ENCODE measurements around the gene ATP8A2.
"Not testable (repeated sequence)": the region's sequence is repeated elsewhere in the genome, so short reads cannot be mapped to it uniquely, and the experiment has no call there.

The ATP8A2 gene

GRCh38 chr13:25457566-25457965, 85.8 kb downstream of the ATP8A2 start:
- in situ Hi-C loops (cut with MboI; ENCODE audit: low sequenced_read_pairs) = no loop called here

- in situ Hi-C loops (cut with MboI; ENCODE audit: low sequenced_read_pairs) = no loop called here
These were observed 90.7 kb downstream of the ATP8A2 start for GRCh38 chr13:25462301-25463125.

- in situ Hi-C loops (cut with MboI; ENCODE audit: low sequenced_read_pairs) = no loop called here
These were observed 91.7 kb downstream of the ATP8A2 start for GRCh38 chr13:25463496-25463895.

GRCh38 chr13:25466880-25467279, 95.1 kb downstream of the ATP8A2 start:
- in situ Hi-C loops (cut with MboI; ENCODE audit: low sequenced_read_pairs) = no loop called here

GRCh38 chr13:25468325-25469168, 96.8 kb downstream of the ATP8A2 start:
- in situ Hi-C loops (cut with MboI; ENCODE audit: low sequenced_read_pairs) = no loop called here

GRCh38 chr13:25469169-25469525, 97.4 kb downstream of the ATP8A2 start:
- in situ Hi-C loops (cut with MboI; ENCODE audit: low sequenced_read_pairs) = no loop called here

GRCh38 chr13:25473864-25474263, 102.1 kb downstream of the ATP8A2 start:
- in situ Hi-C loops (cut with MboI; ENCODE audit: low sequenced_read_pairs) = no loop called here

- in situ Hi-C loops (cut with MboI; ENCODE audit: low sequenced_read_pairs) = no loop called here
These were observed 106.4 kb downstream of the ATP8A2 start for GRCh38 chr13:25478186-25478585.

GRCh38 chr13:25489238-25489637, 117.5 kb downstream of the ATP8A2 start:
- in situ Hi-C loops (cut with MboI; ENCODE audit: low sequenced_read_pairs) = no loop called here

- in situ Hi-C loops (cut with MboI; ENCODE audit: low sequenced_read_pairs) = no loop called here
These were observed 118.5 kb downstream of the ATP8A2 start for GRCh38 chr13:25490236-25490635.

- in situ Hi-C loops (cut with MboI; ENCODE audit: low sequenced_read_pairs) = no loop called here
These were observed 122.3 kb downstream of the ATP8A2 start for GRCh38 chr13:25493931-25494640.

- in situ Hi-C loops (cut with MboI; ENCODE audit: low sequenced_read_pairs) = no loop called here
These were observed 123.1 kb downstream of the ATP8A2 start for GRCh38 chr13:25494698-25495411.

- in situ Hi-C loops (cut with MboI; ENCODE audit: low sequenced_read_pairs) = no loop called here
These were observed 129.5 kb downstream of the ATP8A2 start for GRCh38 chr13:25501231-25501630.

GRCh38 chr13:25502031-25502430, 130.3 kb downstream of the ATP8A2 start:
- in situ Hi-C loops (cut with MboI; ENCODE audit: low sequenced_read_pairs) = no loop called here

- in situ Hi-C loops (cut with MboI; ENCODE audit: low sequenced_read_pairs) = no loop called here
These were observed 130.8 kb downstream of the ATP8A2 start for GRCh38 chr13:25502551-25502950.

- in situ Hi-C loops (cut with MboI; ENCODE audit: low sequenced_read_pairs) = no loop called here
These were observed 132.1 kb downstream of the ATP8A2 start for GRCh38 chr13:25503856-25504255.

GRCh38 chr13:25507841-25508240, 136.1 kb downstream of the ATP8A2 start:
- in situ Hi-C loops (cut with MboI; ENCODE audit: low sequenced_read_pairs) = no loop called here

GRCh38 chr13:25513060-25513459, 141.3 kb downstream of the ATP8A2 start:
- in situ Hi-C loops (cut with MboI; ENCODE audit: low sequenced_read_pairs) = not testable (repeated sequence)

- in situ Hi-C loops (cut with MboI; ENCODE audit: low sequenced_read_pairs) = no loop called here
These were observed 146.7 kb downstream of the ATP8A2 start for GRCh38 chr13:25518441-25518840.

- in situ Hi-C loops (cut with MboI; ENCODE audit: low sequenced_read_pairs) = no loop called here
These were observed 154.1 kb downstream of the ATP8A2 start for GRCh38 chr13:25525884-25526283.

GRCh38 chr13:25528266-25528665, 156.5 kb downstream of the ATP8A2 start:
- in situ Hi-C loops (cut with MboI; ENCODE audit: low sequenced_read_pairs) = no loop called here
